CD1c-positive myeloid dendritic cell (primary cell): Measurements from ENCODE around the gene CHRNA3.

Experiments used
- DNase-seq: peaks from one replicate; pipeline ENCODE4 v3.0.0-alpha.2; 2016; ENCODE audit errors: extremely low spot score

CHRNA3 gene

DNA sequence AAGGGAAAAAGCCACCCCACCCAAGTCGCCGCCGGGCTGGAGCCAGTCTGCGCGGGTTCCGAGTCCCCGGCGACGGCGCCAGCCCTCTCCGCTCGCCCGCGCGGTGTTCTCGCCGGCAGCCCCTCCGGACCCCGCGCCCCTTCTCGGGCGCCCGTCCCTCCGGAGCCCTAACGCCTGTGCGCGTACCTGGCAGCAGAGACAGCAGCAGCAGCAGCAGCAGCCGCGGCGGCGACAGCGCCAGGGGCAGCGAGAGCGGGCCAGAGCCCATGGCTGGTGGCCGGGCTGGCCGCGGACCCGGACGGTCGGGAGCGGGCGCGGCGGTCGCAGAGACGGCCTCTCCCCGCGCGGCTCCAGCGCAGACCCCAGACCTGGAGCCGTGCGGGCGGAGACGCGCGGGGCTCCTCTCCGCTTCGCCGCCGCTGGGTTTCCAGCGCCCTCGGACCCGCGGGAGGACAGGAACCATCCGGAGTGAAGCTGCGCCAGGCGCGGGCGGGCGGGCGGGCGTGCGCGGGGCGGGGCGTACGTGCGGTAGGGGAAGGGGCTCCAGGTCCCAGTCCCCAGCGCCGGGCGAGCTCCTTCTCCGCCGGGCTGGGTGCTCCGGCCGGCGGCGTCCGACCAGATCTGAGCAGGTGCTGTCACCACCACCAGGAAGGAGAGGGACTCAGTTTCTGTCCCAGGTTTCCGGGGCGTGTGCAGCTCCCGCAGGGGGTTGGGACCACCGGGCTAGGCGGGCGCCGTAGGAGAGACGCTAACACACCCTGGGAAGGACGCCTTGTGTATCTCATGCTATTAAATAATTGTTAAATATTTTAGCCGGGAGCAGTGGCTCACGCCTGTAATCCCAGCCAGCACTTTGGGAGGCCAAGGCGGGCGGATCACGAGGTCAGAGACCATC, at the start of gene CHRNA3:
Gene CHRNA3, minus strand, starts transcription at position 470 of the 895 bp plus-strand sequence. Its CDS starts 202 bp downstream, at position 268.
- no peak for DNase-seq

DNA sequence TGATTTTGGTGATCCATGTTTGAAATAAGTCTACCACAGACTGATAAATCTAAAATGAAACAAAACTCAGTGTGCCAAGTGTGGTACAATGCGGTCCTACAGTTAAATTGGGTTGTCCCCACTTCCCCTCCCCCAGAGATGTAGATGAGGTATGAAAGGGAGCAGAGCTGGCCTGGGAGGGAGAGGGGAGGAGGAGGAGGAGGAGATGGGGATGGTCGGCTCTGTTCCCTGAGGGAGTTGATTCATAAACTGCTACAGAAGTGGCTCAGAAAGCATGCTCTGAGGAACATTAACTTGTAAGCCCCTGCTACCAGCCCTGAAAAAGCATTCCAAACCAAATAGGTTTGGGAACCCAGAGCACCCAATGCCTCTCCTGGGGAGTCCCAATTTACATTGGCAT, 48.2 kb upstream of the CHRNA3 start:
- no peak for DNase-seq

DNA sequence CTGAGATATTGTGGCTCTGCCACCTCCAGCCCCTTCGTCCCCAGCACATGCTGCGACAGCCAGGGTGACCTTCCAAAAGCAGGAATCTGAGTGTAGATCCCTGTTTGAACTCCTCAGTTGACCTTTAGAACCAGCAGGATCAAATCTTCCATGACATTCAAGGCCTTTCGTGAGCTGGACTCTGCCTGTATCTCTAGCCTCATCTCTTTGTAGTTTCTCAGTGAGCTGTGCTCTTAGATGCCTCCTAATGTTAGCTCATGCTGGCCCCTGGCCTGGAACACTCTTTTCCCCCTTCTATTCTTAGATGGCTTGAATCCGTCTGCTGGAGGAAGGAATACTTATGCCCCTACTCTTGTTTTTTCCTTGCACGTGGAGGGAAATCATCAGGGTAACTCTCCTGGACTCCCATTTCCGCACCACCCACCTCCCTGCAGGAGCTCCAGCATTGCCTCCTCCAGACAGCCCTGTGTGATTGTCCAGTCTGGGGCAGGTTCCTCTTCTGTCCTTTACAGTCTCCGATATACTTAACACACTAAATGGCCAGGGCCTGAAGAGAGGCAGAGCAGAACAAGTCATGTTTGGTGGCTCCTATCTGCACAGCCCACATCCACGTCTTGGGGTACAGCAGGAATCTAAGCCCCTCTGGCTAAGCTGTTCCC, 46.9 kb upstream of the CHRNA3 start:
- no peak for DNase-seq

DNA sequence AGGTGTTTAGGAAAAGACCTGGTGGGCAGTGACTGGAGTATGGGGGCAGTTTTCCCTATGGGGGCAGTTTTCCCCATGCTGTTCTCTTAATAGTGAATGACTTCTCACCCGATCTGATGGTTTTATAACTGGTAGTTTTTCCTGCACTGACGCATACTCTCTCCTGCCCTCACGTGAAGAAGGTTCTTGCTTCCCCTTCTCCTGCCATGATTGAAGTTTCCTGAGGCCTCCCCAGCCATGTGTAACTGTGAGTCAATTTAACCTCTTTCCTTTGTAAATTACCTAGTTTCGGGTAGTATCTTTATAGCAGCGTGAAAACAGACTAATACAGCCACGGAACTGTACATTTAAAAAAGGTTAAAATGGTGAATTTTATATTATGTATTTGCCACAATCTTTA, 45.2 kb upstream of the CHRNA3 start:
- no peak for DNase-seq

DNA sequence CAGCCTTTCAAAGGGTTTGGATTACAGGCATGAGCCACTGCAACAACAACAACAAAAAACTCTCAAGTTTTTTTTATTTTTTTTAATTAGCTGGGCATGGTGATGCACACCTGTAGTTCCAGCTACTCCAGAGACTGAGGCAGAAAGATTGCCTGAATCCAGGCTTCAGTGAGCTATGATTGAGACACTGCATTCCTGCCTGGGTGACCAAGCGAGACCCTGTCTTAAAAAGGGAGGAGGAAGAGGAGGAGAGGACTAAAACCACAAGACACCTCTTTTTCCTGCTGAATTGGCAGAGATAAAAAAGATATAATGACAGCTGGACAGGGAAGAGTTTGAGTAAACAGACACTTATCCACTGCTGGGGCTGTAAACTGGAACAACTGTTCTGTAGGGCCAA, 42.9 kb upstream of the CHRNA3 start:
- no peak for DNase-seq

DNA sequence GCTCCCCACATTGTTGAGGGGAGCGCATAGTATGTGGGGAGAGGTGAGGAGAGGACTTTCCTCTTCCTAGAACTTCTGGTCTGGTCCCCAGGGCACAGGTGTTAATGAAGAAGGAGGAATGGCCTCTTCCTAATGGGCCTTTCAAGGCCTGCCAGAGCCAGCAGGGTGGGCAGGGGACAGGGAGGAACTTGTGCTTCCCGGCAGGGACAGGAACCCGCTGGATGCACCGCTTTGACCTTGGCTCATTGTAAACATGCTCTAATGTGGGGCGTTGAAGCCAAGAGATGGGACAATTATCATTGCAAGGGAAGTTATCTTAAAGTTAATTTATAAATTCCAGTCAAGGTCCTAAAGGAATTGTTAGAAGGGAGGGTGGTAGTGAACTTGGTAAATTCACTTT, 41.2 kb upstream of the CHRNA3 start:
- no peak for DNase-seq

DNA sequence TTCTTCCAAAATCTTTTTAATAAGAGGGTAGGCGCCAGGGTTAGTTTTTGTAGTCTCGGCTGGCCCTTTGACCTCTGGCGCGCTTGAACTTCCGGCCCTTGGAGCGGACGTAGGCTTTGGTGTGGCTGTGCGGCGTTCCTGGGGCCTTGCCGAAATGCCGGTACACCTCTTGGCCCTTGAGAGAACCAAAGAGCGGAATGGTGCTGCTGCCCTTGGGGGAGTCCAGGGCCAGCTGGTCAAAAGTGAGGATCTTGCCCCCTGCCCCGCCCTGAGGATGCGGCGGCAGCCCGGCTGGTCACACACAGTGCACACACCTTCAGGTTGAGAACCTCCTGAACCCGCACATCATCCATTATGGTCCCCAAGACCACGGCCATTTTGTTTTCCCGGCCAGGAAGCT, 40.2 kb upstream of the CHRNA3 start:
- no peak for DNase-seq

DNA sequence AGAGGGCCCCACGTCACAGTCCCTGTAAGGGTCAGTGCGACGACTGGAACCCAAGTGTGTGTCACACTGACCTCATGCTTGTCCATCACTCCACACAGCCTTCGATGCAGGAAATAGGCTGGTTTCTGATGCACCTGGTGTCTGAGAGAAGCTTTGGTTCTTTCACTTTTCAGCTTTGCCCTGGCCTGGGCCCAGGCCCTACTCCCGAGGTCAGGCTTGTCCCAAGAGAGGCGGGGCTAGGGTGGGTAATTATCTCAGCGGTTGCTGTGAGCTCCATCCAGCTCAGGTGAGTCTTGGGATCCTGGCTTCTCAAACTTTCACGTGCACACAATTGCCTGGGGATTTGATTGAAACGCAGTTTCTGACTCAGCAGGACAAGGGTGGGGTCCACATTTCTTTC, 39.8 kb upstream of the CHRNA3 start:
- DNase-seq, result no peak

DNA sequence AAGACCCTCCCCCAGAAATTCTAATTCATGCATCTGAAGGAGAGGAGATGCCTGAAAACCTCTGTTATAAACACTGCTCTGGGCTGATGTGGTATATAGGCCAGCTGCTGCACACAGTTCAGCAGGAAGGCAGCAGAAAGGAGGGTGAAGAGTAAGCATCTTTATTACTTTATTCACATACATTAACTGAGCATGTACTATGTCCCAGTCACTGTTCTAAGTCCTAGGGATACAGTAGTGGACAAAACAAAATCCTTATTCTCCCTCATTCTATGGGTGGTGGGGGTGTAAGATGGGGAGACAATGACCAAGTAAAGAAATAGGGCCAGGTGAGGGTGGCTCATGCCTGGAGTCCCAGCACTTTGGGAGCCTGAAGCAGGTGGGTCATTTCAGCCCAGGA, 38.0 kb upstream of the CHRNA3 start:
- no peak for DNase-seq

DNA sequence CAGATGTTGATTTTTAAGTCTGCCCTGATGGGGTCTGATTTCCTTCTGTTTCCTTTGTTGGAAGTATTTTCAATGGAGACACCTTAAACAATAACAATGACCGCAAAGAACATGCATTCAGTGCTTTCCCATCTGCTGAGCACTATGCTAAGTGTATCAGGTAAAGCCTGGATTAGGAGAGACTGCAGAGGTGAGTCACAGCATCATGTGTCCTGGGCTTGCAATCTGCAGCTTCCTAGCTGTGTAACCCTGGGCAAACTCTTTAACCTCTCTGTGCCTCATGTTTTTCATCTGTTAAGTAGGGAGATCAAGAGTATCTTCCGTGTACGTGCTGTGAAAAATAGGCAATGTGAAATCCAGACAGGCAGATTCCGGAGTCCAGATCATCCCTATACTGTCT, 33.5 kb upstream of the CHRNA3 start:
- DNase-seq, result no peak

DNA sequence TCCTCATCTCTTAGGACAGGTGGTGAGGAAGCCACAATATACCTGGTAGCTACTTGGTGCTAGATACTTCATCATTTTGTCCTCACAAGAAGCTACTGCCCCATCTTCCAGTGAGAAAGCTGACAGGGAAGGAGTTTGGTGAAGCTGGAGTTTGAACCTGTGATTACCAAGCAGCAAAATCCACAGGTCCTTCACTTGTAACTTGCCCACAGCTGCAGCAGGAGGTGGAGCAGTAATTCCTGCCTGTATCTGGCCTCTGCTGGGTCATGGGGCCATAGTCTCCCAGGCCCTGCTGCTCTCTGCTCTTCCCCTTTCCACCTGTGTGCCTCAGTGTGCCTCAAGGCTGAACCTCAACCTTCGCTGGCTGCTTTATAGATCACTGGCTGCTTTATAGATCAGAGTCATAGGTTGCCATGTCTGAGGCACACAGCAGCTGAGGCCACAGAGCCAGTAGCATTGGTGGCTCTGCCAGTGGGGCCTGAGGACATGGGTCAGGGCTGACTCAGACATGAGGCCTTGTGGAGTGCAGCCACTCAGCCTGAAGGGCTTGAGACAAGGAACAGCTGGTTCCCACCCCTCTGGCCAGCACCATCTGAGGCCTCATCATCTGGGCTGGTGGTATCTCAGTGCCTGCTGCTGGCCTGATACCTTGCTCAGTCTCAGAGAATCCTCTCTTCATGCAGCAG, 31.3 kb upstream of the CHRNA3 start:
- DNase-seq, result no peak

DNA sequence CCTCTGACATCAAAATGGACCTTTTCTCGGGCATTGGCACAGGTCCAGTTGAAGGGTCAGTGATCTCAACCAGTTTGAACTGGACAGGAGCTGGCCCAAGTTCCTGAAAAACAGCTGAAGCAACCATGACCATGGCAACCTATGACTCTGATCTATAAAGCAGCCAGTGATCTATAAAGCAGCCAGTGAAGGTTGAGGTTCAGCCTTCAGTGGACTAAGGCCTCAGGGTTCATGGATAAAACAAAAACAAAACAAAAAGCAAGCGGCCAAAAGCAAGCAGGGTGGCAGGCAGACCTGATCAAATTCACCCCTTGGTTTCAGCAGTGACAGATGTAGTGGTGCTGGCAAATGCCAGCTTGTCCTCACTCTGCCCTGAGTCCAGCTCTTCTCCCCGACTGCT, 30.2 kb upstream of the CHRNA3 start:
- no peak for DNase-seq

DNA sequence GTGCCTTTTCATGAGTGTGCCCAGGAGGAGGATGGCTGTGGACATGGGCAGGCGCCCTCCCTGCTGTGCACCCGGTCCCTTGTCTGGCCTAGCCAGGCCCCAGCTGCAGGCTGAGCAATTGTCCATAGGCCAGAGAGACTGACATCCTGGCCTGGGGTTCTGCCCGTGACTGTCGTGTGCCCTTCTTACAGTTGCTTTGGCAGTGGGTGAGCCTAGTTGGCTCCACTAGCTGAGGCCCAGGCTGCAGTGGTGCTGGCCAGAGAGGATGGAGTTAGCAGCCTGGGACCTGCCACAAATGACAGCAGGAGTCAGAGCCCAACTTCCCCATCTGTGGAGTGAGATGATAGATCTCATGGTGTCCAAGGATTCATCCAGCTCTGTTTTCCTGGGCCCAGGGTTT, 29.2 kb upstream of the CHRNA3 start:
- no peak for DNase-seq

DNA sequence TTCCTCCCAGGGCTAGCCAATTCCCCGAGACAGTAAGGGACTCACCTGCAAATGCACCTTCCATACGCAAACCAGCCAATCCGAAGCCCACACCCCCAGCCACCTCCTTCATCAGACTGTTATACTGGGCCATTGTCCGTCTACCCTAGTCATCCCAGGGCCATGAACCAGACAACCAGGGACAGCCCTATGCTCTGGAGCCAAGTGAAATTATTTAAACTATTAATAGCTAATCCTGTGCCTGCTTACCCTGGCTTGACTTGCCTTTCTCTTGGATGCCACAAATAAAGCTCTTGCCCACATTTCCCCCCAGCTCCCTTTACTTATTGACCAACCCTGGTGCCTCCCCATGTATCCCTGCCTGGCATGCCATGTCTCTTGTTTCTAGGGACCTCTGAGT, 24.2 kb upstream of the CHRNA3 start:
- no peak for DNase-seq

DNA sequence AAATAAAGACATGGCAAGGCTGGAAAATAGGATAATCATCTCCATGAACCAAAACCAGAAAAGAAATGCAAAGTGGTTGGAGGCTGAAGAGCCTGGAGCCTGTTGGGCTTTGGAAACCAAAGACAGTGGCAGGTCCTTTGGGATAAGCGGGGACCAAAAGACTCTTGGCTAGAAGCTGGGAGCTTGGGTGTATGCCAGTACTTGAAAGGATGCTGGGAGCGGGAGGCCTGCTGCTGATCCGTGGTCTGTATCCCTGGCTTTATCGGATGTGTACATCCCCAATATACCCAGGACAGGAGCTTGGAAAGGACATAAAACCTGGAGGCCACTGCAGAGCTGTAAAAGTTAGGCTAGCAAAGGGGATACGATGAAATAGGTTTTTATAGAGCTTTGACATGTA, 21.5 kb upstream of the CHRNA3 start:
- DNase-seq, result no peak

DNA sequence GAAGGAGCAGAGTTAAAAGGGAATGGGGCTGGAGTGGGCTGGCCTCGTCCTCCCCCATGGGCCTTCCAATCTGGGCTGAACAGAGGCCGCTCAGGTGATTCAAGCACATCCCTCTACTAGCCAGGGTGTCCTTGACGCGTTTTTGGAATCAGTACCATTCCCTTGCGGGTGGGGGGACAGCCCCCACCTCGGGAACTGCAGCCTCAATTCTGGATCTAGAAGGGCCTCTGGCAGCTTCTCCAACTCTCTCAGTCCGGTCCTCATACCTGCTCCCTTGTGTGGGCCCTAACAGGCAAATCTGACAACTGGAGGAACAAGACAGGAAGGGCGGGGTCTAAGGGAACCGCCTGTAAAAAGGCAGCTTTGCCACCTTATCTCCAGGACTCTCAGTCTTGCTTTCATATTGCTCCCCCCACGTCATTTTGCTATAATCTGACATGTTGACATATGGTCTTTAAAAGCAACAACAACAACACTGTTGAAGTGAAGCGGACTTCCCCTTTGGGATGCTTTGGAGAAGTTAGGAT, 21.0 kb upstream of the CHRNA3 start:
- DNase-seq, result no peak

DNA sequence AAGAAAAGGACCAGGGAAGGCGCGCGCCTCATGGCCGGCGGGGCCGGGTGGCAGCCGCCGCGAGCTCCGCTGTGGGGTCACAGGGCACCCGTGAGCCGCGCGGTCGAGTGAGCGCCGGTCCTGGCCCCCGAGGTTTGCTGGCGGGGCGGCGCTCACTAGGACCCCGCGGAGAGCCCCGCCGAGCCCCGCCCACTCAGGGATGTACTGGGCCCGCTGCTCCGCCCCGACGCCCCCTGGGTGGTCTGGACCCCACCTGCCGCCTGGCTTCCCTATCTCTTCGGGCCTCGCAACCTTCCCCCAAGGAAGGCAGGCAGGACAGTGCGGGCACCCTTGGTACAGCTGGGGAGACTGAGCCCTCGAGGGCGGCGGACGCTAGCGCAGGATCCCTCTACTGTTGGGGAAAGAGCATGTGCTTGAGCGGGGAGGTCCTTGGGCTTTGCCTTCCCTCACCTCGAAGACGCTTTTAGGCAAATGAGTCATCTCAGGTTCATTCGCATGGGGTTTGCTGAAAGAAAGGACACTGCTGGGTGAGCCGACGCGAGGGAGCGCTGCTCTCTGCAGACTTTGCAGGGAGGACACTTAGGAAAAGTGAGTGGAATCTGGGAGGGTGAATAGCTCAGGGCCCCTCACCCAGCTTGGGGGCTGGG, 20.4 kb upstream of the CHRNA3 start, which contains the start of gene CHRNB4:
Gene CHRNB4, minus strand, starts transcription at position 109 of the 647 bp plus-strand sequence. Its CDS starts 77 bp downstream, at position 32.
- no peak for DNase-seq

DNA sequence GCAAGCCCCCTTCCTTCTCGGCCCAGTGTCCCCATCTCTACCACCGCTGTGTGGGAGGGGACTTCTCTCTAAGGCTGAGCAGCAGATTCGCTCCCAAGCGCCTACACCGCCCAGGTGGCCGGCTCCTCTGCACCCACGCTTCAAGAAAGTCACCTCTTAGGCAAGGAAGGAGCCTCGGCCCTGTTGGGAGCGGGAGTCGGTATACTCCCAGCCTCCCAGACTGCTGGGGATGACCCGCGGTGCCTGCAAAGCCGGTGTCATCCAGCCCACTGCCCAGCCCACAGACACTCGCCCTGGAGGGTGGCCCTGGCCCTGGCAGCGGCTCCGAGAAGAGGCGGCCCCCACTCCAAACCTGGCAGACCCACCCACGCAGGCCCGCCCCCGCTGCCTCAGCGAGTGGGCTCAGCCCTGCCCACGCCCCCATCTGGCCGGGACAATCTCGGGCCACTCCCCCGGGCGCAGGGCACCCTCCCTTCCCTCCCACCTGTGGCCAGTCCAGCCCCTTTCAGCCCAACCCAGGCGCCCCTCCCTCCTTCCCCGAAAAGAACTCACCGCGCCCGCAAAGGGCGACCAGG, 19.8 kb upstream of the CHRNA3 start:
- DNase-seq, result no peak

DNA sequence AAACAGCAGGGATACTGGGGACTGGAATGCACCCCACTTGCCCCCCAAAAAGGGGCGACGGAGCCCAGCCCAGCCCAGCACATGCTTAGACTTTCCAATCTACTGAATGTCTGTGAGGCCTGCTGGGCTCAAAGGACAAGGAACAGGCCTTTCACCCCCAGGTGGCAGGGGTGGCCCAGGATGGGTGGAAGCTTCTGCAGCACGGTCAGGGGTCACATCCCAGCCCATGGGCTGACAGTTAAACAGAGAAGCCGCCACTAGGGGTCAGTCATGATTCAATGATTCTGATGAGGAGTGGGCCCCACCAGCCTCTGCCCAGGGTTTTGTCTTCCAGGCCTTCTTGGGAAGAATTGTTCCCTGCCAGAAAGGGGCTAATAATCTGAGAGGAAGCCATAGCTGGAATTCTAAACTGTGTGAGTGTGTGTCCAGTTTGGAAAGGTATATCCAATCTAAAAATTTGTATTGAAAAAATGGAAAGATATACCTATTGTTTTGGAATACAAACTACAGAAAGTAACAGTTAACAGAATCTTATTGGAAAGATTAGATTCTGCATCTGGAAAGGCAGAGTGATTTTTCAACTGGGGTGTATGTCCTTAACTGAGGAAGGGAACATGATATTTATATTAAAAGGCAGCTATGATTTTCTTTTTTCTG, 18.0 kb upstream of the CHRNA3 start:
- peak; percentile 62 for DNase-seq

DNA sequence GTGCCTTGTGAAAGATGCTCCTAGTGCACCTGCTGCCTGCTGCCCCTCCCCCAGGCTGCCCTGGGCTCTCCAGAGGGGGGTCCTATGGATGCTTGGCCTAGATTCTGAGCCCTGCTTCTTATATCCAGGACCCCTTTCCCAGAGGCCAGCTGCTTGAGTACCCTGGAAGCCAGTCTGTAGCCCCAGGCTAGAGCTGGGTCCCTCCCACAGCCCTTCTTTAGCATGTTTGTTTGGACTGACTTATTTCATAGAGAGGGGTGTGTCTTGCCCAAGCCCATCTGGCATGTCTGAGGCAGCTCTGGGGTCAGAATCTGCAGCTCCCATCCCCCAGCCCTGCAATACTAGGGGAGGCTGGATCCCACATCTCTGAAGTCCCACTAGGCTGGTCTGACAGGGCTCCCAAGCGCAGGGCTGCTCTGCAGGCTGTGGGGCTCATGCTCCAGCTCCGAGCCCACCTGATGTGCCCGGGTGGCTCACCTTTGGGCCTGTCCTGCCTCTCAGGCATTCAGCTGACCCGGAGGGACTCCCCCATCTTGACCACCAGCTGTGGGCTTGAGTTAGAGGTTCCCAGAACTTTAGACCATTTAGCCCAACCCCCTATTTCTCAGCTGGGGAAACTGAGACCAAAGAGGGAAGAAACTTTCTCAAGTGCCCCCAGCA, 17.1 kb upstream of the CHRNA3 start:
- no peak for DNase-seq
